ENCODE measurements around the gene ARID3B. TPM values are rescaled to one million over a fixed set of nuclear protein-coding genes. Genes with fewer than 3 reads are reported as not detected.

Gene ARID3B
- total and polyA plus RNA-seq, 2 donors (not counting 1 experiment from before 2014, with no cell fraction given): 0.72 to 0.99 TPM

DNA sequence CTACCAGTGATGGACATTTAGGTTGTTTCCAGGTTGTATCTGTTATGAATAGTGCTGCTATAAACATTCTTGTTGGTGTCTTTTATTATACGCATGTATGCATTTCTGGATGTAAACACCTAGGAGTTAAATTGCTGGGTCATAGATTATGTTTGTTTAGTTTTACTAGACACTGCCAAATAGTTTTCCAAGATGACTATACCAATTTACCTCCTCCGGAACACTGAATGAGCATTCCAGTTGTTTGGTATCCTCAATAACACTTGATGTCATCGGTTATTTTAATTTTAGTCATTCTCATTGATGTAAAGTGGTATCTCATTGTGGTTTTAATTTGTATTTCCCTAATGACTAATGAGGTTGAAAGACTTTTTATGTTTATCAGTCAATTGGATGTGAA is 36.6 kb upstream of the ARID3B start:
- no peaks in the 10 kb centered on the region for H4K20me1 ChIP-seq (ENCODE audit: control insufficient read depth, extremely low read depth, insufficient read depth, low read length)
- peak in 1 of 2 donors; percentile 30 for DNase-seq (ENCODE audit: low read depth in 2 of 2)
- no peak overlapping the region for H3K9ac ChIP-seq (ENCODE audit: insufficient read depth, low read length)
- H3K36me3 ChIP-seq (ENCODE audit: control insufficient read depth, insufficient read depth, low read length): no peaks in the 10 kb centered on the region
- H3K79me2 ChIP-seq (ENCODE audit: control insufficient read depth, insufficient read depth, low read length): no peaks in the 10 kb centered on the region
- H3K9me3 ChIP-seq (ENCODE audit: control insufficient read depth, insufficient read depth, low read depth, low read length): no peaks in the 10 kb centered on the region
- no peaks in the 10 kb centered on the region for H3K27me3 ChIP-seq (ENCODE audit: control insufficient read depth, insufficient read depth, low read length)
- no peak overlapping the region for H3K27ac ChIP-seq (ENCODE audit: insufficient read depth, low read length)
- H2AFZ ChIP-seq (ENCODE audit: low read length): no peak overlapping the region
- H3K4me3 ChIP-seq (replicated peaks in 1 of 4; ENCODE audit: control extremely low read depth in 1 of 4, insufficient read depth in 1 of 4, low read depth in 3 of 4, low read length in 4 of 4): no peak overlapping the region
- H3K4me1 ChIP-seq (ENCODE audit: control insufficient read depth, extremely low read depth, insufficient read depth, low read length): peaks cover 2% of the 10 kb centered on the region
- H3K4me2 ChIP-seq (ENCODE audit: extremely low read depth, insufficient read depth, low read length): no peak overlapping the region
- TF ChIP-seq CTCF (conservative IDR thresholded peaks at IDR 0.05 in 1 of 2, IDR thresholded peaks at IDR 0.05 in 1 of 2; ENCODE audit: low read depth in 1 of 2, low read length in 2 of 2): no peak
- TF ChIP-seq EZH2 (IDR thresholded peaks at IDR 0.05; ENCODE audit: low read length, missing control alignments): no peak

DNA sequence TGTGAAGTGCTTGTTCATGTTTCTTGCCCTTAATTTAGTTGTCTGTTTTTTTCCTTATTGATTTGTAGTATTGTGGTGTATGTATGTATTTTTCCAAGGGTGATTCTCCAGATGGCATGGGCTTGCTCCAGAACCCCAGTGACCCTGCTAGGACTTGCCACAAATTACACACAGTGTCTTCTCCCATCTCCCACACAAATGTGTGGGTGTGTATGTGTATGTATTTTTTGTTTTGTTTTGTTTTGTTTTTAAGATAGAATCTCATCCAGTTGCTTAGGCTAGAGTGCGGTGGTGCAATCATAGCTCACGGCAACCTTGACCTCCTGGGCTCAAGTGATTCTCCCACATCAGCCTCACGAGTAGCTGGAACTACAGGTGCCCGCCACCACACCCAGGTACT is 36.2 kb upstream of the ARID3B start:
- Histone ChIP-seq H2AFZ (ENCODE audit: low read length) (no peak overlapping the region), H3K27ac (ENCODE audit: insufficient read depth, low read length) (no peak overlapping the region), H3K4me2 (ENCODE audit: extremely low read depth, insufficient read depth, low read length) (no peak overlapping the region), H3K27me3 (ENCODE audit: control insufficient read depth, insufficient read depth, low read length) (no peaks in the 10 kb centered on the region), H3K36me3 (ENCODE audit: control insufficient read depth, insufficient read depth, low read length) (no peaks in the 10 kb centered on the region), H3K4me3 (replicated peaks in 1 of 4; ENCODE audit: control extremely low read depth in 1 of 4, insufficient read depth in 1 of 4, low read depth in 3 of 4, low read length in 4 of 4) (no peak overlapping the region), H3K9me3 (ENCODE audit: control insufficient read depth, insufficient read depth, low read depth, low read length) (no peaks in the 10 kb centered on the region), H3K79me2 (ENCODE audit: control insufficient read depth, insufficient read depth, low read length) (no peaks in the 10 kb centered on the region), H3K4me1 (ENCODE audit: control insufficient read depth, extremely low read depth, insufficient read depth, low read length) (peaks cover 2% of the 10 kb centered on the region), H3K9ac (ENCODE audit: insufficient read depth, low read length) (no peak overlapping the region), H4K20me1 (ENCODE audit: control insufficient read depth, extremely low read depth, insufficient read depth, low read length) (no peaks in the 10 kb centered on the region)
- DNase-seq (ENCODE audit: low read depth in 2 of 2): no peak
- TF ChIP-seq EZH2 (IDR thresholded peaks at IDR 0.05; ENCODE audit: low read length, missing control alignments) (no peak), CTCF (conservative IDR thresholded peaks at IDR 0.05 in 1 of 2, IDR thresholded peaks at IDR 0.05 in 1 of 2; ENCODE audit: low read depth in 1 of 2, low read length in 2 of 2) (no peak)

- TF ChIP-seq CTCF (conservative IDR thresholded peaks at IDR 0.05 in 1 of 2, IDR thresholded peaks at IDR 0.05 in 1 of 2; ENCODE audit: low read depth in 1 of 2, low read length in 2 of 2): no peak
- no peak for TF ChIP-seq EZH2 (IDR thresholded peaks at IDR 0.05; ENCODE audit: low read length, missing control alignments)
- H3K79me2 ChIP-seq (ENCODE audit: control insufficient read depth, insufficient read depth, low read length): no peaks in the 10 kb centered on the region
- no peak overlapping the region for H3K4me3 ChIP-seq (replicated peaks in 1 of 4; ENCODE audit: control extremely low read depth in 1 of 4, insufficient read depth in 1 of 4, low read depth in 3 of 4, low read length in 4 of 4)
- H3K27ac ChIP-seq (ENCODE audit: insufficient read depth, low read length): no peak overlapping the region
- peak in 1 of 2 donors; percentile 66 for DNase-seq (ENCODE audit: low read depth in 2 of 2)
- peaks cover 2% of the 10 kb centered on the region for H3K4me1 ChIP-seq (ENCODE audit: control insufficient read depth, extremely low read depth, insufficient read depth, low read length)
- H4K20me1 ChIP-seq (ENCODE audit: control insufficient read depth, extremely low read depth, insufficient read depth, low read length): no peaks in the 10 kb centered on the region
- H3K27me3 ChIP-seq (ENCODE audit: control insufficient read depth, insufficient read depth, low read length): no peaks in the 10 kb centered on the region
- H3K4me2 ChIP-seq (ENCODE audit: extremely low read depth, insufficient read depth, low read length): no peak overlapping the region
- no peaks in the 10 kb centered on the region for H3K9me3 ChIP-seq (ENCODE audit: control insufficient read depth, insufficient read depth, low read depth, low read length)
- H2AFZ ChIP-seq (ENCODE audit: low read length): no peak overlapping the region
- no peaks in the 10 kb centered on the region for H3K36me3 ChIP-seq (ENCODE audit: control insufficient read depth, insufficient read depth, low read length)
- H3K9ac ChIP-seq (ENCODE audit: insufficient read depth, low read length): no peak overlapping the region
These were observed 35.0 kb upstream of the ARID3B start for GRCh38 chr15:74505837-74506514.
